SU-DHL-6 (cell line): ENCODE measurements around the gene TENM4.

ENCODE experiments used
- EZH2phosphoT487 ChIP-seq: fragments of 200-600 bp; sonication (generic), shearing (Covaris generic); conservative IDR thresholded peaks from 2 replicates; pipeline ENCODE4 v1.6.1; 2018; ENCODE audit warnings: mild to moderate bottlenecking, antibody characterized with exemption, low read length, moderate library complexity, mixed read lengths
- TF ChIP-seq, protein P1 (sequence below): fragments of 200-600 bp; sonication (generic); IDR thresholded peaks from one replicate; pipeline ENCODE4 v1.5.1; 2017; ENCODE audit warnings: antibody characterized with exemption, mild to moderate bottlenecking, low read length, moderate library complexity; ENCODE audit not compliant: insufficient read depth, poor library complexity, severe bottlenecking

DNA sequence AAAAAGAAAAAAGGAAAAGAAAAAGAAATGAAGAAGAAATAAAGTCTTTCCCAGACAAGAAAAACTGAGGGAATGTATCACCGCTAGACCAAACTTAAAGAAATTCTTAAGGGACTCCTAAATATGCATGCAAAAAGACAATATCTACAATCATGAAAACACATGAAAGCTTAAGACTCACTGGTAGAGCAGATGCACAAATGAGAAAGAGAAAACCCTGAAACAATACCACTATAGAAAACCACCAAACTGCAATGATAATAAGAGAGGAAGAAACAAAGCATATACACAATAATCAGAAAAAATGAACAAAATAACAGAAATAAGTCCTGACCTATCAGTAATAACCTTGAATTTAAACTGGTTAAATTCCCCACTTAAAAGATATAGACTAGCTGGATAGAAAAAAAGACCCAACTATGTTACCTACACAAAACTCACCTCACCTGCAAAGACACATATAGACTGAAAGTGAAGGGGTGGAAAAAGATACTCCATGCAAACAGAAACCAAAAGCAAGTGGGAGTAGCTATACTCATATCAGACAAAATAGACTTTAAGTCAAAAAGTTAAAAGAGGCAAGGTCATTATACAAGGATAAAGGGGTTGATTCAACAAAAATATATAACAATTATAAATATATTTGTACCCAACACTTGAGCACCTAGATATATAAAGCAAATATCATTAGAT lies 804.9 kb downstream of the TENM4 start:
- TF ChIP-seq, protein P1, sequence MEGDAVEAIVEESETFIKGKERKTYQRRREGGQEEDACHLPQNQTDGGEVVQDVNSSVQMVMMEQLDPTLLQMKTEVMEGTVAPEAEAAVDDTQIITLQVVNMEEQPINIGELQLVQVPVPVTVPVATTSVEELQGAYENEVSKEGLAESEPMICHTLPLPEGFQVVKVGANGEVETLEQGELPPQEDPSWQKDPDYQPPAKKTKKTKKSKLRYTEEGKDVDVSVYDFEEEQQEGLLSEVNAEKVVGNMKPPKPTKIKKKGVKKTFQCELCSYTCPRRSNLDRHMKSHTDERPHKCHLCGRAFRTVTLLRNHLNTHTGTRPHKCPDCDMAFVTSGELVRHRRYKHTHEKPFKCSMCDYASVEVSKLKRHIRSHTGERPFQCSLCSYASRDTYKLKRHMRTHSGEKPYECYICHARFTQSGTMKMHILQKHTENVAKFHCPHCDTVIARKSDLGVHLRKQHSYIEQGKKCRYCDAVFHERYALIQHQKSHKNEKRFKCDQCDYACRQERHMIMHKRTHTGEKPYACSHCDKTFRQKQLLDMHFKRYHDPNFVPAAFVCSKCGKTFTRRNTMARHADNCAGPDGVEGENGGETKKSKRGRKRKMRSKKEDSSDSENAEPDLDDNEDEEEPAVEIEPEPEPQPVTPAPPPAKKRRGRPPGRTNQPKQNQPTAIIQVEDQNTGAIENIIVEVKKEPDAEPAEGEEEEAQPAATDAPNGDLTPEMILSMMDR: no peak
- no peak for TF ChIP-seq EZH2phosphoT487
